NCI-H1436 (cell line): ENCODE results near the gene POLH.
"Not testable (repeated sequence)": the region's sequence is repeated elsewhere in the genome, so short reads cannot be mapped to it uniquely, and the experiment has no call there.

Experiments
- DNase-seq: peaks from one replicate; lab custom pipeline; 2025; lab: John Stamatoyannopoulos, UW

POLH gene

DNA sequence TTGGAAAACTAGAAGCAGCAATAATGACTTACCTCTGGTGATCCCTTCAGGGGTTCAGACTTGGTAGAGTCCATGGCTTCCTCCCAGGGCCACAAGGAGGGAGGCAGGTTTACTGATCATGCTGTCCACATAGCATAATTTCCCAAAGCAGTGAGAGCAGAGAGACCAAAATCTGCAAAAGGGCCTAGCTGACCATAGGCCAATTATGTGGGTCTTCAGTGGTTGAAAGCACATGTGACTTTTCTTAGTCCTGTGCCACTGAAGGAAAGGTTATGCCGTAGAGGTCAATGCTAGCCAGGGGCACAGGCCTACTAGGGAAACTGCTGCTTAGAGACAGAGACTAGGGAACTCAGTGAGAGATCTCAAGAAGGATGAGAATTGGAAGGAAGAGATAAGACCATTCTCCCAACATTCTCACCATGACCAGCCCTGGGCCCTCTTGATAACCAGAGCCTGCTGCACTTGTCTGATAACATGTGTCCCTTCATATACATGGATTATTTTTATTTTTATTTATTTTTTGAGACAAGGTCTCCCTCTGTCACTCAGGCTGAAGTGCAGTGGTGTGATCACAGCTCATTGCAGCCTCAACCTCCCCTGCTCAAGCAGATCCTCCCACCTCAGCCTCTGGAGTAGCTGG, 55.1 kb downstream of the POLH start:
- DNase-seq: no peak

GRCh38 chr6:43633002-43633401, 57.0 kb downstream of the POLH start:
- not testable (repeated sequence) for DNase-seq

- DNase-seq: no peak
Observed at GRCh38 chr6:43634702-43635303, 58.8 kb downstream of the POLH start.

DNA sequence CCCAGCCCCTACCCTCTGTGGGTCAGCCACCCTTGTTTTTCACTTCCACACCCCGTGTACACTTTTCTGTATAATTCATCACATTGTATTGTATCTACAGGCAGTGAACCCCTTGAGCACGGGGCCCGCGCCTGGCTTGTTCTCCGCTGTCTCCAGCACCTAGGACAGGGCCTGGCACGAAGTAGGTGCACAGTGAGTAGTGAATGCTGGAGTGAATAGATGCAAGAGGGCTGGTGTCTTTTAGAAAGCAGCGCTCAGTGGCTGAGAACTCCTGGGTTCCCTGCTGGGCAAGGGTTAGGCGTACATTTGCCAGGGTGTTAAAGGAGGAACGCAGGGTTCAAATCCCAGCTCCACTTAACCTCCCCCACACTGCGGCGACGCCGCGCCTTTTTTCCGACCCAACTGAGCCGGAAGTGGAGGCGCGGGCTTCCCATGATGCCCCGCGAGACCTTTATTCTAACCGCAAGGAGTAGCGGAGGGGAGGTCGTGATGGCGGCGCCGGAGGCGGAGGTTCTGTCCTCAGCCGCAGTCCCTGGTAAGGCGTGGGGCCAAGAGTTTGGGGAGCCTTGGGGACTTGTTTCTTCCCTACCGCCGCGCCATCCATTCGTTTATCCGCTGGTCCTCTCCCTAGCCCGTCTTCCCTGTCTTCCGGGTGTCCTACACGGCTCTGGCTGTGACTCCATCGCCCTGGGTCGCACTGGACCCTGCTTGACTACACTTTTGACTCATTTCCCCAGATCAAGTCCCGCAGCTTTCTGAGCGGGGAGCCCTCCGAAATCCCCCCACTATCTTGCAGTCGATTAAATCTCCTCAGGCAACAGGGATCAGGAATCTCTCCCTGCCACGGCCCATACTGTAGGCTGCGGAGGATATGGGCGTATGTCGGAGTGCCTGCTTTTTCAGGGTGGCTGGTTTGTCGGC, 59.7 kb downstream of the POLH start, which contains the start of gene MAD2L1BP:
MAD2L1BP (plus strand) TSS at position 454 of the 921 bp plus-strand sequence; CDS start at position 490, 36 bp downstream.
- peak; percentile 89 for DNase-seq

DNA sequence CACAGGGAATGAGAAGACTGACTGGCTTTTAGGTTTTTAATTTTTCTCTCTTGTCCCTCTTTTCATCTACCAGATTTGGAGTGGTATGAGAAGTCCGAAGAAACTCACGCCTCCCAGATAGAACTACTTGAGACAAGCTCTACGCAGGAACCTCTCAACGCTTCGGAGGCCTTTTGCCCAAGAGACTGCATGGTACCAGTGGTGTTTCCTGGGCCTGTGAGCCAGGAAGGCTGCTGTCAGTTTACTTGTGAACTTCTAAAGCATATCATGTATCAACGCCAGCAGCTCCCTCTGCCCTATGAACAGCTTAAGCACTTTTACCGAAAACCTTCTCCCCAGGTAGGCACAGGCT, 60.3 kb downstream of the POLH start:
- no peak for DNase-seq

DNA sequence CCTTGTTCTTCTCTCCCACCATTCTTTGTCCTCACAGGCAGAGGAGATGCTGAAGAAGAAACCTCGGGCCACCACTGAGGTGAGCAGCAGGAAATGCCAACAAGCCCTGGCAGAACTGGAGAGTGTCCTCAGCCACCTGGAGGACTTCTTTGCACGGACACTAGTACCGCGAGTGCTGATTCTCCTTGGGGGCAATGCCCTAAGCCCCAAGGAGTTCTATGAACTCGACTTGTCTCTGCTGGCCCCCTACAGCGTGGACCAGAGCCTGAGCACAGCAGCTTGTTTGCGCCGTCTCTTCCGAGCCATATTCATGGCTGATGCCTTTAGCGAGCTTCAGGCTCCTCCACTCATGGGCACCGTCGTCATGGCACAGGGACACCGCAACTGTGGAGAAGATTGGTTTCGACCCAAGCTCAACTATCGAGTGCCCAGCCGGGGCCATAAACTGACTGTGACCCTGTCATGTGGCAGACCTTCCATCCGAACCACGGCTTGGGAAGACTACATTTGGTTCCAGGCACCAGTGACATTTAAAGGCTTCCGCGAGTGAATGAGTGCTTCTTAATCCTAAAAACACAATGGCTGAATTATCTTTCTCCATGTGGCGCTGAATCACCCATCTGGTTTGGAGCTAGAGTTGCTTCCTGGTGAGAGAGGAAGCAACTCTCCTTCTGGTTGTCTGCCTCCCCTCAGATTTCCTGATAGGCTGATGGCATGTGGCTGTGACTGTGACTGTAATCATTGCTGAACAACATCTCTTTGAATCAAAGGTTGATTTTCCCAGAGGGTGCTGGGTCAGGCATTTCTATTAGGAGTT, 64.2 kb downstream of the POLH start:
- DNase-seq: no peak

DNA sequence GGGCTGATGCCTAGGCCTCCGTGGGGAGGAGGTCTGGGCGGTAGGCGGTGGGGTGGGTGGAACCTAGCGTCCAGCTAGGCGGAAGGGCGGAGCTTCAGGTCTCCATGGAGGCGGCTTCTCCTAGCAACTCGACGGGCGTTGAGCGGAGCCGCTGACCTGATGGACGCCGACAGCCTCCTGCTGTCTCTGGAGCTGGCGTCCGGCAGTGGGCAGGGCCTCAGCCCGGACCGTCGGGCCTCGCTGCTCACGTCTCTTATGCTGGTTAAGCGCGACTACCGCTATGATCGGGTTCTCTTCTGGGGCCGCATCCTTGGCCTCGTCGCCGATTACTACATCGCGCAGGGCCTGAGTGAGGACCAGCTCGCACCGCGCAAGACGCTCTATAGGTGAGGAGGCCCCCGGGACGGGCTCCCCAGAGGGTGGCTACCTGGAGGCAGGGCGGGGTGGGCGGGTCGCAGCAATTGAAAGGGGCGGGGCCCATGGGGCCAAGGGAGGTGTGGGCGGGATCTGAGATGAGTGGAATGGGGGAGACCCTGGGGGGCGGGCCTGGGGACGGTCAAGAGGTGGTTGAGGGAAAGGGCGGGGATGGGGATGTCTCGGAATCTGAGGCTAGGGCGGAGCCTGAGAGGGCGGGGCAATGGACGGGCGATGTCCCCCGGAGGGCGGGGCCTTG, 69.1 kb downstream of the POLH start, which contains the start of gene RSPH9:
RSPH9 (plus strand) TSS at position 97 of the 673 bp plus-strand sequence; CDS start at position 160, 63 bp downstream.
- no peak for DNase-seq

- DNase-seq: no peak
Observed at GRCh38 chr6:43645613-43645964, 69.6 kb downstream of the POLH start.

DNA sequence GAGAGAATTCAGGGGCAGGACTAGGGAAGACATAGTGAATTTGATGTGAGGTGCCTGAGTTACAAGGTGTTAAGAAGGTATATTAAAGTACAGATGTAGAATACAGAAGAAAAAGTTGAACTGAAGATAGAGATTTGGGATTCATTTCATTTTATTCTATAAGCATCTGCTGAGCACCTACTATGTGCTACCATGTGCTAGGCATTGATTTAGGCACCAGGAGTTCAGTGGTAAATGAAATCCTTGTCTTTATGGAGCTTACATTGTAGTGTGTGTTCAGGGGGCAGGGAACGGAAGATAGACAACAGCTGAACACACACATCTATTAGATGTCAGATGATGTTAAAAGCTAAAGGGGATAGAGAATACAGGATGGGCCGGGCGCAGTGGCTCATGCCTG, 71.6 kb downstream of the POLH start:
- DNase-seq: no peak

DNA sequence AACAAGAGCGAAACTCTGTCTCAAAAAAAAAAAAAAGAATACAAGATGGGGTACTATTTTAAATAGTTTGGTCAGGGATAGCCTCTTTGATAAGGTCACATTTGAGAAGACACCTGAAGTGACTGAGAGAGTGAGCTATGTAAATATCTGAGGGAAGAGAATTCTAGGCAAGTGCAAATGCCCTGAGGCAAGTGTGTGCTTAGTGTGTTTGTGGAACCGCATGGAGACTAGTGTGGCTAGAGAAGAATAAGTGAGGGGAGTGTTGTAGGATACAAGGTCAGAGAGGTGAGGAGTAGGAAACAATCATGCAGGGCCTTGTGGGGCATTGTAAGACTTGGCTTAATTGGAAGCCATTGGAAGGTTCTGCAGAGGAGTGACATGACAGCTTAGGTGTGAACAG, 72.3 kb downstream of the POLH start:
- DNase-seq: no peak

GRCh38 chr6:43652822-43653221, 76.8 kb downstream of the POLH start:
- not testable (repeated sequence) for DNase-seq

- no peak for DNase-seq
Observed at GRCh38 chr6:43657221-43657802, 81.3 kb downstream of the POLH start.

GRCh38 chr6:43658161-43658560, 82.2 kb downstream of the POLH start:
- DNase-seq: no peak

DNA sequence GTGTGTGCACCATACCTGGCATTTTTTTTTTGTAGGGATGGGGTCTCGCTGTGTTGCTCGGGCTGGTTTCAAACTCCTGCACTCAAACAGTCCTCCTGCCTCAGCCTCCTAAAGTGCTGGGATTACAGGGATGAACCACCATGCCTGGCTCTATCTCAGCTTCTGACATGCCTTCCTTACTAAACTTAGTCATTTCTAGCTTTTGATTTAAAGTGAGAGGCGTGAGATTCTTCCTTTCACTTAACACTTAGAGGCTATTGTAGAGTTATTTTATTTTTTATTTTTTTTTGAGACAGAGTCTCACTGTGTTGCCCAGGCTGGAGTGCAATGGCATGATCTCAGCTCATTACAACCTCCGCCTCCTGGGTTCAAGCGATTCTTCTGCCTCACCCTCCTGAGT, 87.0 kb downstream of the POLH start:
- DNase-seq: not testable (repeated sequence)
